AG04449 (cell line): ENCODE data around the gene RUNX2.

Experiments used
- CTCF ChIA-PET: fragments of 350-600 bp; formaldehyde crosslinking; extraction: SDS; loops from one replicate; lab custom pipeline; 2021; ENCODE audit warnings: antibody characterized with exemption; lab: Yijun Ruan, JAX
- POLR2A ChIA-PET: fragments of 400-600, 350-600 bp; formaldehyde crosslinking; extraction: SDS; loops from one replicate; lab custom pipeline; 2020; ENCODE audit warnings: antibody characterized with exemption, inconsistent platforms; lab: Yijun Ruan, JAX
- DNase-seq: peaks from one replicate; pipeline ENCODE4 v3.0.0-alpha.2; 2010; ENCODE audit warnings: low read depth, low spot score
- H3K4me3 ChIP-seq: 2 replicates; pipeline ENCODE4 v1.5.1; 2011; ENCODE audit warnings: low read depth, mild to moderate bottlenecking, control low read depth, low read length
- TF ChIP-seq, protein P1 (sequence below): IDR thresholded peaks from one replicate; pipeline ENCODE4 v1.5.1; 2011; ENCODE audit warnings: mild to moderate bottlenecking, moderate library complexity, low read length, control low read depth, inconsistent platforms; ENCODE audit not compliant: insufficient read depth; ENCODE audit errors: missing control alignments

Gene RUNX2

DNA sequence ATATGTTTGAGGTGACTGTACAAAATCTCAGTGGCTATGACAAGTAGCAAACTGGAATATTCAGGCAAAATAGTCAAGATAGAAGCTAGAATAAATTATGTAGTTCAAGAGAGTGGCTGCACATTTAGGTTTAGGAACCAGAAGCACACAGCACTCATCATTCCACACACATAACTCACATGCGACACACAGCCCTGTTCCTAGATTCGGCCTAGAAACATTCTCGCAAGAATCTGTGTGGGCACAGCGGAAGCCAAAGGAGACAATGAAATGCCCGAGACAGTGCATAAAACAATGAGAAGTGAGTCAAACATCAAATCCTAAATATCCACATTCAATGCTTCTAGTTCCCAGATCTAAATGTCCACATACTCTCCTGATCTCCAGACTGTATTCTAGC is 59.1 kb downstream of the RUNX2 start:
- TF ChIP-seq, protein P1, sequence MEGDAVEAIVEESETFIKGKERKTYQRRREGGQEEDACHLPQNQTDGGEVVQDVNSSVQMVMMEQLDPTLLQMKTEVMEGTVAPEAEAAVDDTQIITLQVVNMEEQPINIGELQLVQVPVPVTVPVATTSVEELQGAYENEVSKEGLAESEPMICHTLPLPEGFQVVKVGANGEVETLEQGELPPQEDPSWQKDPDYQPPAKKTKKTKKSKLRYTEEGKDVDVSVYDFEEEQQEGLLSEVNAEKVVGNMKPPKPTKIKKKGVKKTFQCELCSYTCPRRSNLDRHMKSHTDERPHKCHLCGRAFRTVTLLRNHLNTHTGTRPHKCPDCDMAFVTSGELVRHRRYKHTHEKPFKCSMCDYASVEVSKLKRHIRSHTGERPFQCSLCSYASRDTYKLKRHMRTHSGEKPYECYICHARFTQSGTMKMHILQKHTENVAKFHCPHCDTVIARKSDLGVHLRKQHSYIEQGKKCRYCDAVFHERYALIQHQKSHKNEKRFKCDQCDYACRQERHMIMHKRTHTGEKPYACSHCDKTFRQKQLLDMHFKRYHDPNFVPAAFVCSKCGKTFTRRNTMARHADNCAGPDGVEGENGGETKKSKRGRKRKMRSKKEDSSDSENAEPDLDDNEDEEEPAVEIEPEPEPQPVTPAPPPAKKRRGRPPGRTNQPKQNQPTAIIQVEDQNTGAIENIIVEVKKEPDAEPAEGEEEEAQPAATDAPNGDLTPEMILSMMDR, result no peak
- DNase-seq, result no peak
- POLR2A ChIA-PET, result interaction anchor here (1.2 to 1.3 kb wide), 2 partner anchors 9 kb away, joined by 3 to 6 read pairs; partner anchors contain the start of gene SUPT3H
- no peak overlapping the region for H3K4me3 ChIP-seq
- CTCF ChIA-PET, result interaction anchor here (1.3 to 2.8 kb wide), 5 partner anchors 9 to 912 kb away, joined by 3 to 9 read pairs (median 5); partner anchors contain the start of gene SUPT3H

DNA sequence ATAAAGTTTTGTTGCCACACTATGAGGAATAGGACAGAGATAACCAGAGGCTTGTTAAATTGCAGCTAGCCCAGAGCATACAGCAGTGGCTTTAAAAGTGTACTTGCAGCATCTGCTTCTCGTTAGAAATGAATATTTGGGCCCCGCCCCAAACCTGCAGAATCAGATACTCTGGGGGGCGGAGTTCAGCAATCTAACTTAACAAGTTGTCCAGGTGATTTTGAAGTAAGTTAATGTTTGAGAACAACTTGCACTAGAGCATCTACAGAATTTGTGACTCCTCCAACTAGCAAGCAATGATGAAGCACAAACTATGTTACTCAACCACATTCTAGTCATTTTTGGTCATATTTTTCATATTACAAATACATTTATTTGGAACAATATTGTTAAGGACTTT is 60.2 kb downstream of the RUNX2 start:
- CTCF ChIA-PET, result interaction anchor here (1.3 to 2.8 kb wide), 3 partner anchors 10 to 535 kb away, joined by 3 to 9 read pairs (median 9); partner anchors contain the start of gene SUPT3H
- TF ChIP-seq, protein P1, result no peak
- peak; percentile 26 for DNase-seq
- no peak overlapping the region for H3K4me3 ChIP-seq
- POLR2A ChIA-PET, result interaction anchor here (1.3 kb wide), 1 partner anchor 10 kb away, joined by 3 read pairs; the partner anchor contains the start of gene SUPT3H

GRCh38 chr6:45394586-45395095 is 66.5 kb downstream of the RUNX2 start:
- ChIA-PET CTCF (interaction anchor here (1.0 to 1.3 kb wide), 3 partner anchors 14 to 764 kb away, joined by 3 read pairs; no protein-coding TSS in a partner anchor), POLR2A (no interaction called here)
- TF ChIP-seq, protein P1, result no peak
- DNase-seq, result no peak
- no peak overlapping the region for H3K4me3 ChIP-seq

- ChIA-PET CTCF (interaction anchor here (0.9 to 2.2 kb wide), 2 partner anchors 11 to 923 kb away, joined by 4 to 9 read pairs; no protein-coding TSS in a partner anchor), POLR2A (interaction anchor here (1.3 kb wide), 1 partner anchor 20 kb away, joined by 6 read pairs; the partner anchor contains the start of gene SUPT3H)
- TF ChIP-seq, protein P1, result no peak
- DNase-seq, result no peak
- no peak overlapping the region for H3K4me3 ChIP-seq
These were observed 70.1 kb downstream of the RUNX2 start for GRCh38 chr6:45398075-45398813.

- DNase-seq, result no peak
- ChIA-PET CTCF (no interaction called here), POLR2A (no interaction called here)
- TF ChIP-seq, protein P1, result no peak
- H3K4me3 ChIP-seq, result no peak overlapping the region
These were observed 71.9 kb downstream of the RUNX2 start for GRCh38 chr6:45400021-45400420.

- TF ChIP-seq, protein P1, result no peak
- no peak overlapping the region for H3K4me3 ChIP-seq
- DNase-seq, result no peak
- POLR2A ChIA-PET, result no interaction called here
- CTCF ChIA-PET, result no interaction called here
These were observed 83.8 kb downstream of the RUNX2 start for GRCh38 chr6:45411959-45412358.
